Activated CD8-positive, alpha-beta memory T cell treated with anti-CD3 and anti-CD28 coated beads, Interleukin-2, amount 50 U/mL, for 4 hours (primary cell): ENCODE results near the gene PHLPP1.
A peak's percentile ranks its signal among the peaks of the same experiment; 100 is the strongest.

Source experiments
- DNase-seq: peaks from one replicate; pipeline ENCODE4 v3.0.0-alpha.2; 2020

Gene PHLPP1

GRCh38 chr18:62987859-62988258 lies 272.5 kb downstream of the PHLPP1 start:
- no peak for DNase-seq

- no peak for DNase-seq
Observed at GRCh38 chr18:62988471-62988870, 273.1 kb downstream of the PHLPP1 start.

- DNase-seq = no peak
Observed at GRCh38 chr18:62989195-62989594, 273.9 kb downstream of the PHLPP1 start.

- no peak for DNase-seq
Observed at GRCh38 chr18:62990653-62991052, 275.3 kb downstream of the PHLPP1 start.

GRCh38 chr18:62991389-62991788 lies 276.0 kb downstream of the PHLPP1 start:
- no peak for DNase-seq

- no peak for DNase-seq
Observed at GRCh38 chr18:62991959-62992358, 276.6 kb downstream of the PHLPP1 start.

- DNase-seq = no peak
Observed at GRCh38 chr18:62992877-62993365, 277.6 kb downstream of the PHLPP1 start.

GRCh38 chr18:62996566-62996965 lies 281.2 kb downstream of the PHLPP1 start:
- DNase-seq = no peak

GRCh38 chr18:62997076-62997475 lies 281.7 kb downstream of the PHLPP1 start:
- DNase-seq = no peak

GRCh38 chr18:62998443-62998842 lies 283.1 kb downstream of the PHLPP1 start:
- no peak for DNase-seq

GRCh38 chr18:62999392-62999791 lies 284.1 kb downstream of the PHLPP1 start:
- DNase-seq = no peak

GRCh38 chr18:62999921-63000320 lies 284.6 kb downstream of the PHLPP1 start:
- DNase-seq = no peak

- no peak for DNase-seq
Observed at GRCh38 chr18:63000839-63001238, 285.5 kb downstream of the PHLPP1 start.

- no peak for DNase-seq
Observed at GRCh38 chr18:63001861-63002260, 286.5 kb downstream of the PHLPP1 start.

GRCh38 chr18:63002305-63002704 lies 287.0 kb downstream of the PHLPP1 start:
- no peak for DNase-seq

- no peak for DNase-seq
Observed at GRCh38 chr18:63002803-63003445, 287.6 kb downstream of the PHLPP1 start.

- no peak for DNase-seq
Observed at GRCh38 chr18:63003899-63004298, 288.6 kb downstream of the PHLPP1 start.

- no peak for DNase-seq
Observed at GRCh38 chr18:63004466-63005089, 289.2 kb downstream of the PHLPP1 start.

GRCh38 chr18:63005306-63005705 lies 290.0 kb downstream of the PHLPP1 start:
- DNase-seq = no peak

- DNase-seq = no peak
Observed at GRCh38 chr18:63007231-63007630, 291.9 kb downstream of the PHLPP1 start.

- peak; percentile 58 for DNase-seq
Observed at GRCh38 chr18:63016270-63016669, 300.9 kb downstream of the PHLPP1 start.

GRCh38 chr18:63017076-63017475 lies 301.7 kb downstream of the PHLPP1 start:
- no peak for DNase-seq

GRCh38 chr18:63017977-63018376 lies 302.6 kb downstream of the PHLPP1 start:
- DNase-seq = no peak

- DNase-seq = no peak
Observed at GRCh38 chr18:63022429-63023022, 307.2 kb downstream of the PHLPP1 start.
